Cardiac fibroblast (primary cell): ENCODE data around the gene BARX1.
A peak's percentile ranks its signal among the peaks of the same experiment; 100 is the strongest.
"Not testable (repeated sequence)": the region's sequence is repeated elsewhere in the genome, so short reads cannot be mapped to it uniquely, and the experiment has no call there.

ENCODE experiments used
- DNase-seq, 2 donors: peaks; one replicate each; pipeline versions ENCODE4 v3.0.0 to v3.0.0-alpha.2; 2010; ENCODE audit warnings: low read depth in 2 of 2
- H3K4me3 ChIP-seq, 2 donors: replicated peaks in 1 of 2; 1 replicate in 1 of 2; 2 replicates in 1 of 2; pipeline ENCODE4 v1.5.1; 2011; ENCODE audit warnings: low read depth in 2 of 2, low read length in 2 of 2, mild to moderate bottlenecking in 2 of 2, moderate library complexity in 1 of 2
- CTCF ChIP-seq: IDR thresholded peaks from one replicate; pipeline ENCODE4 v1.5.1; 2011; ENCODE audit warnings: low read depth, mild to moderate bottlenecking, low read length, inconsistent platforms

BARX1 gene

GRCh38 chr9:93976973-93977372, 21.8 kb upstream of the BARX1 start:
- DNase-seq, result no peak
- H3K4me3 ChIP-seq, result no peak overlapping the region
- TF ChIP-seq CTCF, result no peak

GRCh38 chr9:93976081-93976480, 20.9 kb upstream of the BARX1 start:
- no peak overlapping the region for H3K4me3 ChIP-seq
- TF ChIP-seq CTCF, result no peak
- no peak for DNase-seq

GRCh38 chr9:93975262-93975661, 20.1 kb upstream of the BARX1 start:
- DNase-seq, result no peak
- no peak for TF ChIP-seq CTCF
- no peak overlapping the region for H3K4me3 ChIP-seq

GRCh38 chr9:93974151-93974550, 19.0 kb upstream of the BARX1 start:
- DNase-seq, result peak in 1 of 2 donors; percentile 39
- H3K4me3 ChIP-seq, result no peak overlapping the region
- TF ChIP-seq CTCF, result no peak

- not testable (repeated sequence) for DNase-seq, H3K4me3 ChIP-seq
Observed at GRCh38 chr9:93972655-93973054, 17.5 kb upstream of the BARX1 start.

GRCh38 chr9:93969328-93969661, 14.1 kb upstream of the BARX1 start:
- no peak for DNase-seq
- no peak for TF ChIP-seq CTCF
- H3K4me3 ChIP-seq, result no peak overlapping the region

- TF ChIP-seq CTCF, result no peak
- DNase-seq, result no peak
- H3K4me3 ChIP-seq, result no peak overlapping the region
Observed at GRCh38 chr9:93968451-93969327, 13.5 kb upstream of the BARX1 start.
